Fibroblast of lung (primary cell): ENCODE data around the gene SMOC2.

Experiments
- EZH2 ChIP-seq: IDR thresholded peaks from 2 replicates; pipeline ENCODE4 v1.5.1; 2012; ENCODE audit warnings: low read length, control low read depth, mild to moderate bottlenecking; ENCODE audit errors: missing control alignments
- TF ChIP-seq, protein P1 (sequence below), 2 donors: IDR thresholded peaks in 1 of 2; conservative IDR thresholded peaks in 1 of 2; 1 replicate in 1 of 2; 2 replicates in 1 of 2; pipeline ENCODE4 v1.5.1; 2011 to 2012; ENCODE audit warnings: low read length in 2 of 2, control low read depth in 1 of 2, inconsistent platforms in 1 of 2, low read depth in 1 of 2, mild to moderate bottlenecking in 1 of 2

GRCh38 chr6:168709991-168710390 lies 269.0 kb downstream of the SMOC2 start:
- TF ChIP-seq, protein P1, sequence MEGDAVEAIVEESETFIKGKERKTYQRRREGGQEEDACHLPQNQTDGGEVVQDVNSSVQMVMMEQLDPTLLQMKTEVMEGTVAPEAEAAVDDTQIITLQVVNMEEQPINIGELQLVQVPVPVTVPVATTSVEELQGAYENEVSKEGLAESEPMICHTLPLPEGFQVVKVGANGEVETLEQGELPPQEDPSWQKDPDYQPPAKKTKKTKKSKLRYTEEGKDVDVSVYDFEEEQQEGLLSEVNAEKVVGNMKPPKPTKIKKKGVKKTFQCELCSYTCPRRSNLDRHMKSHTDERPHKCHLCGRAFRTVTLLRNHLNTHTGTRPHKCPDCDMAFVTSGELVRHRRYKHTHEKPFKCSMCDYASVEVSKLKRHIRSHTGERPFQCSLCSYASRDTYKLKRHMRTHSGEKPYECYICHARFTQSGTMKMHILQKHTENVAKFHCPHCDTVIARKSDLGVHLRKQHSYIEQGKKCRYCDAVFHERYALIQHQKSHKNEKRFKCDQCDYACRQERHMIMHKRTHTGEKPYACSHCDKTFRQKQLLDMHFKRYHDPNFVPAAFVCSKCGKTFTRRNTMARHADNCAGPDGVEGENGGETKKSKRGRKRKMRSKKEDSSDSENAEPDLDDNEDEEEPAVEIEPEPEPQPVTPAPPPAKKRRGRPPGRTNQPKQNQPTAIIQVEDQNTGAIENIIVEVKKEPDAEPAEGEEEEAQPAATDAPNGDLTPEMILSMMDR (conservative IDR thresholded peaks at IDR 0.05 in 1 of 2, IDR thresholded peaks at IDR 0.05 in 1 of 2; ENCODE audit: low read depth in 1 of 2, low read length in 2 of 2): no peak
- no peak for TF ChIP-seq EZH2
